ENCODE data around the gene PALM2AKAP2.

GRCh38 chr9:109805050-109805449, 25.1 kb downstream of the PALM2AKAP2 start:
- TF ChIP-seq SUZ12 (IDR thresholded peaks at IDR 0.05; ENCODE audit: extremely low read depth, insufficient read depth, insufficient read length): no peak
- no peak for TF ChIP-seq YY1 (IDR thresholded peaks at IDR 0.05; ENCODE audit: insufficient read depth, insufficient read length)
- TF ChIP-seq ZNF274 (IDR thresholded peaks at IDR 0.05; ENCODE audit: low read depth, low read length): no peak

Measured in NT2/D1 (cell line).